ENCODE results near the gene F2RL3. TPM values are rescaled to one million over a fixed set of nuclear protein-coding genes. Genes with fewer than 3 reads are reported as not detected.

The F2RL3 gene
- total RNA-seq, 4 donors from 2014 or later = 2.2 to 9.4 (median 6.3) TPM

- intact Hi-C loops (cut with DNase I; ENCODE audit: low total_unique reads) = no loop called here
- Histone ChIP-seq H3K9me3 (no peaks in the 10 kb centered on the region), H3K4me1 (no peaks in the 10 kb centered on the region), H3K36me3 (peaks cover 0 to 31% of the 10 kb centered on the region in 2 donors), H3K27ac (no peak overlapping the region), H3K27me3 (no peaks in the 10 kb centered on the region), H3K4me3 (no peak overlapping the region)
- no peak for TF ChIP-seq POLR2A (IDR thresholded peaks at IDR 0.05)
- TF ChIP-seq CTCF (IDR thresholded peaks at IDR 0.05 in 4 of 5, conservative IDR thresholded peaks at IDR 0.05 in 1 of 5) = no peak
- no peak for DNase-seq
- no peak for ATAC-seq
- in situ Hi-C loops (cut with MboI; ENCODE audit: low sequenced_read_pairs in 4 of 4) = no loop called here
These were observed 29.2 kb upstream of the F2RL3 start for GRCh38 chr19:16859626-16860025.

- DNase-seq (no peak), ATAC-seq (no peak)
- Histone ChIP-seq H3K9me3 (no peaks in the 10 kb centered on the region), H3K4me1 (no peaks in the 10 kb centered on the region), H3K27ac (no peak overlapping the region), H3K27me3 (no peaks in the 10 kb centered on the region), H3K4me3 (no peak overlapping the region), H3K36me3 (peaks cover 0 to 31% of the 10 kb centered on the region in 2 donors)
- in situ Hi-C loops (cut with MboI; ENCODE audit: low sequenced_read_pairs in 4 of 4) (no loop called here), intact Hi-C loops (cut with DNase I; ENCODE audit: low total_unique reads) (no loop called here)
- TF ChIP-seq POLR2A (IDR thresholded peaks at IDR 0.05) (no peak), CTCF (IDR thresholded peaks at IDR 0.05 in 4 of 5, conservative IDR thresholded peaks at IDR 0.05 in 1 of 5) (no peak)
These were observed 28.7 kb upstream of the F2RL3 start for GRCh38 chr19:16860118-16860517.

GRCh38 chr19:16861011-16861410 lies 27.8 kb upstream of the F2RL3 start:
- Histone ChIP-seq H3K4me3 (no peak overlapping the region), H3K27ac (no peak overlapping the region), H3K4me1 (no peaks in the 10 kb centered on the region), H3K27me3 (no peaks in the 10 kb centered on the region), H3K36me3 (peaks cover 0 to 38% of the 10 kb centered on the region in 2 donors), H3K9me3 (no peaks in the 10 kb centered on the region)
- TF ChIP-seq CTCF (IDR thresholded peaks at IDR 0.05 in 4 of 5, conservative IDR thresholded peaks at IDR 0.05 in 1 of 5) (no peak), POLR2A (IDR thresholded peaks at IDR 0.05) (no peak)
- ATAC-seq (no peak), DNase-seq (no peak)
- in situ Hi-C loops (cut with MboI; ENCODE audit: low sequenced_read_pairs in 4 of 4) (no loop called here), intact Hi-C loops (cut with DNase I; ENCODE audit: low total_unique reads) (no loop called here)

GRCh38 chr19:16861834-16862233 lies 27.0 kb upstream of the F2RL3 start:
- in situ Hi-C loops (cut with MboI; ENCODE audit: low sequenced_read_pairs in 4 of 4) (no loop called here), intact Hi-C loops (cut with DNase I; ENCODE audit: low total_unique reads) (no loop called here)
- DNase-seq (no peak), ATAC-seq (no peak)
- no peak for TF ChIP-seq CTCF (IDR thresholded peaks at IDR 0.05 in 4 of 5, conservative IDR thresholded peaks at IDR 0.05 in 1 of 5)
- no peak for TF ChIP-seq POLR2A (IDR thresholded peaks at IDR 0.05)
- H3K4me3 ChIP-seq = no peak overlapping the region
- H3K27ac ChIP-seq = no peak overlapping the region
- peaks cover 0 to 46% of the 10 kb centered on the region in 2 donors for H3K36me3 ChIP-seq
- H3K27me3 ChIP-seq = no peaks in the 10 kb centered on the region
- H3K4me1 ChIP-seq = no peaks in the 10 kb centered on the region
- H3K9me3 ChIP-seq = no peaks in the 10 kb centered on the region

GRCh38 chr19:16862826-16863415 lies 25.9 kb upstream of the F2RL3 start:
- ATAC-seq (no peak), DNase-seq (no peak)
- peaks cover 0 to 57% of the 10 kb centered on the region in 2 donors for H3K36me3 ChIP-seq
- H3K27ac ChIP-seq = no peak overlapping the region
- no peaks in the 10 kb centered on the region for H3K27me3 ChIP-seq
- TF ChIP-seq CTCF (IDR thresholded peaks at IDR 0.05 in 4 of 5, conservative IDR thresholded peaks at IDR 0.05 in 1 of 5) (no peak), POLR2A (IDR thresholded peaks at IDR 0.05) (no peak)
- no peak overlapping the region for H3K4me3 ChIP-seq
- H3K4me1 ChIP-seq = no peaks in the 10 kb centered on the region
- in situ Hi-C loops (cut with MboI; ENCODE audit: low sequenced_read_pairs in 4 of 4) (no loop called here), intact Hi-C loops (cut with DNase I; ENCODE audit: low total_unique reads) (no loop called here)
- no peaks in the 10 kb centered on the region for H3K9me3 ChIP-seq
